Fibroblast of gingiva (primary cell): Measurements from ENCODE around the gene FXN.

Experiments used
- DNase-seq: peaks from one replicate; pipeline ENCODE4 v3.0.0-alpha.2; 2011; ENCODE audit warnings: low read depth

The FXN gene

DNA sequence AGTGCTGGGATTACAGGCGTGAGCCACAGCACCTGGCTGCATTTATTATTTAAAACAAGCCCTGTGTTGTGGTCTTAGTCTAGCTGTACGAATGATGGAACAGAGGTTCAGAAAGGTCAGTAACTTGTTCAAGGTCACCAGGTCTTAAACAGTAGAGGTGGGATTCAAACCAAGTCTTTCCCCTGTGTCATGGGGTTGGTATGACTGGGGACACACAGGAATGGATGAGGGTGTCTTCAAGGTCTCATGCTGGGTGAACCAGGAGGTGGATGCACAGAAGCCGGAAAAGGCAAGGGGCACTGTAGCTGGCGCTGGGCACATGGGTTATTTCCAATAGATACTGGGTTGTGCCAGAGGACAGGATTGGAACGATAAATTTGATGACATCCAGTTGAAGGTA, 106.3 kb downstream of the FXN start:
- no peak for DNase-seq

DNA sequence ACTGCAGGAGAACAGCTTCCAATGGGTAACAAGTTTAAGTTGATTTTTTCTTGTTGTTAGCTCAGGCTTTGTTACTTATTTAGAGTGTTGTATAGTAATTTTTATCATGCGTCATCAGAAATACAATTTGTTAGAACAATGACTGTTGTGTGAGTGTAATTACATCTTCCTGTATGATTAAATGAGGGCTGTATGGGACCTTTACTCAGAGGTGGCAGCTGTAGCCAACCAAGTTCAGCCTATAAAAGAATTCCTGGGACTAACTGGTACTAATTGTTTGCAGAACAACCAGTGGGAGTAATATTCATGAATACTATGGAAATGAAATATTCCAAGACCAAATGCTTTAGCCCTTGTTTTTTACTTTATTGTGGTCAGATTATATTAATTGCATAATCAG, 107.7 kb downstream of the FXN start:
- no peak for DNase-seq

DNA sequence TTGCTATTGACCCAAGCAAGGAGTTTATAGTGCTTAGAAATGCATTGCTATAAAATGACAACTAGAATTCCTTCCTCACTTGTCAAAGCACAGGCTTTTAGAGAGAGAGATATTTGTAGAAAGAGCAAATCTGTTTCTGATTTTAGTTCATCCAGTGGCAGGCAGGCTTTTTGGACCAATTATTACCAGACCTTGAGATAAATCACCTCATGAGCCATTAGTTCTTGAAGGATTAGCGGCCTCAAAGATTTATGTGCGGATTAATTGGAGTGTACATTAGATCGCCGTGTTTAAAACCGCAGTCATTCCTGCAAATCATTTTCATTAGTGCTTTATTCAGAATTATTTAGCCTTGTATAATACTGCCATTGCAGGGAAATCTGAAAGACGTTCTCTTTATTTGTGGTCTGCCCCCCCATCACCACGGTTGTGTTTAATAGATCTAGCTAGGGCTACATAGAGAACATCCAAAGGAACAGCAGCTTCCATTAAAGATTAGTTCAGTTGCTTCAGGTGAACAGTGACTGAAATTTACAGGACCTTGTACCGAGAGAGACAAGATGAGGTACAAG, 109.7 kb downstream of the FXN start:
- DNase-seq = no peak

DNA sequence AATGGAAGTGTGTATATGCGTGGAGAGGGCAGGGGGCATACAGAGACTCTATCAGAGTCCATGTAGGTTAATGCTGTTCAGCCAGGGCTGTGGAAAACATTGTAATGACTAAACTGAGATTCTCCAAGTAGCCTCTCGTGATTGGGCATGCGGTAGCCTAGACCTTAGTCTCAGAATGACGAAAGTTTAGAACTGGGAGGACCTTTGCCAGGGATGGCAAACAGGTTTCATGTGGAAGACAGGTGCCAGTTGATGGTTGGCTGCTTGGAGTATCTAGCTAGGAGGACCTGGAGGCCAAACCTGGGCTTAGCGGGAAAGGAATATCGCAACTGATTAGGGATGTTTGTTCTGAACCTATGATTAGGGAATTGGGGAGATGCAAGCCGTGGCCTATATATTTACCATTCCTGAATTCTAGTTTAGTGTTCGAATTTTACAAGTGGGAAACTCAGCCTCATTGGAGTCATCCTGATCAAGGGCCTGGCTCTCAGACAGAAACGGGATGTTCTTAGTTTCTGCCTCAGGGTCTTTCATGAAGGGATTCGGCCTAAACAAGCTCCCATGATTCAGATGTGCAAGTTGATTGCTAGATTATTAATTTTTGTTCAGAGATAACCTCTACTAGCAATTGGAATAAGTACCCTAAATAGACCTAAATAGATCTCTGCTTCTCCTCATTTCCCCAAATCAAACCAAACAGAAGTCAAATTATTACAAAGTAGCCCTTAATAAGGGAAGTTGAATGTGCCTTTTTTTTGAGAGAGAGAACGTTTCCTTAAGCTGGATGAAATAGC, 111.7 kb downstream of the FXN start:
- no peak for DNase-seq

DNA sequence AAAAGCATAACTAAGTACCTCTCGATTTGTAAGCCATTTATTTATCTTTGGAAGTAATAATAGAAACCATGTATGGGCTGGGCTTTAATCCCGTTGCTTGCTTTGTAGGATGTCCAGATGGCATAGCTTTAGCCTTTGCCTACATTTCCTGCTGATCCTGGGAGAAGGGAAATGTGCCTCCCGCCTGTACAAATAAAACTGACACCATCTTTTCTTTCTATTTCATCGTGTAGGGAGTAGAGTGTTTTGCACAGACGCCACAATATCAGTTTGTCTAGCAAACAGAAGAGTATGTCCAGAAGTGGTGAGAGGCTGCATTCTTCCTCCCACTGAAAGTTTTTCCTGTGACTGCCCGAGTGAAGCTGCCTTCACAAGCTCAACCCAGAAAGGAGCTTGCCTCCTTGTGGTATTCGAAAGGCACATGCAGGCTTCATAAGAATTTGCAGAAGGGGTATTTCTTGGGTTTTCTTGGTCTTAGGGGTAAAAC, 113.8 kb downstream of the FXN start:
- DNase-seq = peak; percentile 61
